ENCODE data around the gene VDR. TPM values are rescaled to one million over a fixed set of nuclear protein-coding genes. Genes with fewer than 3 reads are reported as not detected.

VDR gene
- total and polyA plus RNA-seq, 2 donors (not counting 1 experiment from before 2014, with no cell fraction given), result 16.2 to 24.4 TPM

GRCh38 chr12:47940773-47941474 lies 36.1 kb upstream of the VDR start:
- Histone ChIP-seq H3K4me3 (replicated peaks in 1 of 4; ENCODE audit: control extremely low read depth in 1 of 4, insufficient read depth in 1 of 4, low read depth in 3 of 4, low read length in 4 of 4) (no peak overlapping the region), H2AFZ (ENCODE audit: low read length) (no peak overlapping the region), H4K20me1 (ENCODE audit: control insufficient read depth, extremely low read depth, insufficient read depth, low read length) (no peaks in the 10 kb centered on the region), H3K27ac (ENCODE audit: insufficient read depth, low read length) (no peak overlapping the region), H3K4me1 (ENCODE audit: control insufficient read depth, extremely low read depth, insufficient read depth, low read length) (no peaks in the 10 kb centered on the region), H3K4me2 (ENCODE audit: extremely low read depth, insufficient read depth, low read length) (no peak overlapping the region), H3K36me3 (ENCODE audit: control insufficient read depth, insufficient read depth, low read length) (no peaks in the 10 kb centered on the region), H3K79me2 (ENCODE audit: control insufficient read depth, insufficient read depth, low read length) (no peaks in the 10 kb centered on the region), H3K9me3 (ENCODE audit: control insufficient read depth, insufficient read depth, low read depth, low read length) (no peaks in the 10 kb centered on the region), H3K9ac (ENCODE audit: insufficient read depth, low read length) (no peak overlapping the region), H3K27me3 (ENCODE audit: control insufficient read depth, insufficient read depth, low read length) (no peaks in the 10 kb centered on the region)
- DNase-seq (ENCODE audit: low read depth in 2 of 2), result no peak
- TF ChIP-seq CTCF (conservative IDR thresholded peaks at IDR 0.05 in 1 of 2, IDR thresholded peaks at IDR 0.05 in 1 of 2; ENCODE audit: low read depth in 1 of 2, low read length in 2 of 2) (no peak), EZH2 (IDR thresholded peaks at IDR 0.05; ENCODE audit: low read length, missing control alignments) (no peak)

GRCh38 chr12:47939009-47939601 lies 34.3 kb upstream of the VDR start:
- no peak overlapping the region for H3K4me2 ChIP-seq (ENCODE audit: extremely low read depth, insufficient read depth, low read length)
- no peak overlapping the region for H3K9ac ChIP-seq (ENCODE audit: insufficient read depth, low read length)

More at GRCh38 chr12:47939009-47939601, 34.3 kb upstream of the VDR start:
- H3K4me3 ChIP-seq (replicated peaks in 1 of 4; ENCODE audit: control extremely low read depth in 1 of 4, insufficient read depth in 1 of 4, low read depth in 3 of 4, low read length in 4 of 4), result no peak overlapping the region
- H3K27ac ChIP-seq (ENCODE audit: insufficient read depth, low read length), result no peak overlapping the region
- peaks cover 9% of the 10 kb centered on the region for H3K4me1 ChIP-seq (ENCODE audit: control insufficient read depth, extremely low read depth, insufficient read depth, low read length)
- no peaks in the 10 kb centered on the region for H3K36me3 ChIP-seq (ENCODE audit: control insufficient read depth, insufficient read depth, low read length)
- no peak for TF ChIP-seq EZH2 (IDR thresholded peaks at IDR 0.05; ENCODE audit: low read length, missing control alignments)
- no peak for TF ChIP-seq CTCF (conservative IDR thresholded peaks at IDR 0.05 in 1 of 2, IDR thresholded peaks at IDR 0.05 in 1 of 2; ENCODE audit: low read depth in 1 of 2, low read length in 2 of 2)
- DNase-seq (ENCODE audit: low read depth in 2 of 2), result no peak
- no peaks in the 10 kb centered on the region for H3K79me2 ChIP-seq (ENCODE audit: control insufficient read depth, insufficient read depth, low read length)
- H3K9me3 ChIP-seq (ENCODE audit: control insufficient read depth, insufficient read depth, low read depth, low read length), result no peaks in the 10 kb centered on the region
- H2AFZ ChIP-seq (ENCODE audit: low read length), result no peak overlapping the region
- no peaks in the 10 kb centered on the region for H3K27me3 ChIP-seq (ENCODE audit: control insufficient read depth, insufficient read depth, low read length)
- H4K20me1 ChIP-seq (ENCODE audit: control insufficient read depth, extremely low read depth, insufficient read depth, low read length), result no peaks in the 10 kb centered on the region
